Naive thymus-derived CD4-positive, alpha-beta T cell (primary cell): ENCODE results near the gene UPK3A. TPM values are rescaled to one million over a fixed set of nuclear protein-coding genes. Genes with fewer than 3 reads are reported as not detected.

Experiments used
- ATAC-seq: fragments of 150-1000 bp; cut with Tn5 transposase; 2 replicates; pipeline ENCODE4 v1.10.0; 2021; ENCODE audit warnings: mild to moderate bottlenecking, moderate library complexity
- CTCF ChIA-PET: fragments of 350-600 bp; sonication (Branson Sonifier 250); formaldehyde crosslinking; loops from one replicate; lab custom pipeline; 2021; ENCODE audit warnings: antibody characterized with exemption; lab: Charles Lee
- POLR2A ChIA-PET: fragments of 350-600 bp; sonication (Branson Sonifier 250); formaldehyde crosslinking; loops from one replicate; lab custom pipeline; 2021; ENCODE audit warnings: antibody characterized with exemption, inconsistent platforms; lab: Charles Lee
- DNase-seq, 9 donors: peaks; one replicate each; pipeline versions ENCODE4 v3.0.0 to v3.0.0-alpha.2; 2020 to 2022; ENCODE audit warnings: mixed read lengths in 1 of 9
- H3K27ac ChIP-seq: one replicate; pipeline ENCODE4 v1.7.0; 2013; ENCODE audit warnings: mild to moderate bottlenecking, low read depth, low read length, moderate library complexity
- H3K27me3 ChIP-seq, 2 donors: one replicate each; pipeline ENCODE4 v1.7.0; 2013; ENCODE audit warnings: low read length in 2 of 2, mild to moderate bottlenecking in 2 of 2, moderate library complexity in 2 of 2; ENCODE audit not compliant: control insufficient read depth in 2 of 2, insufficient read depth in 2 of 2
- H3K36me3 ChIP-seq, 3 experiments: 1 replicate in 2 of 3; 2 replicates in 1 of 3; pipeline ENCODE4 v1.7.0; 2013; ENCODE audit warnings: low read length in 3 of 3, mild to moderate bottlenecking in 3 of 3, moderate library complexity in 1 of 3; ENCODE audit not compliant: insufficient read depth in 3 of 3, control insufficient read depth in 2 of 3
- H3K4me1 ChIP-seq, 2 donors: one replicate each; pipeline ENCODE4 v1.7.0; 2013; ENCODE audit warnings: low read length in 2 of 2, mild to moderate bottlenecking in 2 of 2, moderate library complexity in 1 of 2; ENCODE audit not compliant: control insufficient read depth in 2 of 2, insufficient read depth in 2 of 2
- H3K4me3 ChIP-seq: 2 replicates; pipeline ENCODE4 v1.7.0; 2013; ENCODE audit warnings: mild to moderate bottlenecking, low read length
- H3K9me3 ChIP-seq, 3 experiments: 1 replicate in 2 of 3; 2 replicates in 1 of 3; pipeline ENCODE4 v1.7.0; 2013; ENCODE audit warnings: low read length in 3 of 3; ENCODE audit not compliant: control insufficient read depth in 2 of 3
- H3K27ac Mint-ChIP-seq, 9 donors: one replicate each; pipeline ENCODE4 v1.8.0; 2020 to 2022; ENCODE audit warnings: mixed read lengths in 9 of 9, mild to moderate bottlenecking in 8 of 9, moderate library complexity in 5 of 9, inconsistent platforms in 2 of 9
- H3K27me3 Mint-ChIP-seq, 5 donors: one replicate each; pipeline ENCODE4 v1.8.0; 2021 to 2022; ENCODE audit warnings: mixed read lengths in 5 of 5, mild to moderate bottlenecking in 1 of 5
- H3K36me3 Mint-ChIP-seq, 5 donors: one replicate each; pipeline ENCODE4 v1.8.0; 2020 to 2022; ENCODE audit warnings: mixed read lengths in 5 of 5, mild to moderate bottlenecking in 3 of 5, inconsistent platforms in 1 of 5
- H3K4me1 Mint-ChIP-seq, 7 donors: one replicate each; pipeline ENCODE4 v1.8.0; 2020 to 2022; ENCODE audit warnings: mixed read lengths in 7 of 7, mild to moderate bottlenecking in 3 of 7, inconsistent platforms in 1 of 7
- H3K4me3 Mint-ChIP-seq, 10 donors: one replicate each; pipeline ENCODE4 v1.8.0; 2020 to 2022; ENCODE audit warnings: mild to moderate bottlenecking in 10 of 10, mixed read lengths in 10 of 10, moderate library complexity in 6 of 10, inconsistent platforms in 2 of 10
- H3K9me3 Mint-ChIP-seq, 11 donors: one replicate each; pipeline ENCODE4 v1.8.0; 2020 to 2022; ENCODE audit warnings: mixed read lengths in 11 of 11, mild to moderate bottlenecking in 4 of 11, inconsistent platforms in 1 of 11, moderate library complexity in 1 of 11
- intact Hi-C, 2 donors: fragments of 100-400 bp; cut with micrococcal nuclease; formaldehyde crosslinking; loops; one replicate each; pipeline ENCODE4 v1.15.1; 2023
- polyA plus RNA-seq, 2 donors: library from polyadenylated mRNA; unstranded; fragments of 300-500 nt; fragmentation: Illumina TruSeq; gene quantifications; one replicate each; pipeline ENCODE4 v1.2.3, GENCODE V29; 2021
- total RNA-seq, 6 experiments: library from RNA in 5 of 6; stranded (reverse) in 5 of 6; gene quantifications; 1 replicate in 5 of 6; 2 replicates in 1 of 6; pipeline ENCODE4 v1.2.3 and lab custom pipeline; 2021 to 2026

UPK3A gene
- total and polyA plus RNA-seq, 7 experiments from 2014 or later = 0.25 to 0.61 TPM; not detected in 5

- Mint-ChIP-seq H3K27ac (peak overlapping the region in 5 of 9 donors; percentile 8 to 84 (median 72)), H3K4me1 (peaks cover 18 to 48% (median 39%) of the 10 kb centered on the region in 7 donors), H3K27me3 (peaks cover 0 to 2% (median 0%) of the 10 kb centered on the region in 5 donors), H3K4me3 (peak overlapping the region; percentile 81 to 99 (median 94)), H3K9me3 (no peaks in the 10 kb centered on the region), H3K36me3 (peaks cover 0 to 8% (median 0%) of the 10 kb centered on the region in 5 donors)
- ATAC-seq (no peak), DNase-seq (no peak)
- POLR2A ChIA-PET = interaction anchor here (0.5 kb wide), 1 partner anchor 107 kb away, joined by 3 read pairs; no protein-coding TSS in a partner anchor
- no peaks in the 10 kb centered on the region for H3K36me3 ChIP-seq
- H3K4me1 ChIP-seq = peaks cover 17% of the 10 kb centered on the region in 2 donors
- no peaks in the 10 kb centered on the region for H3K9me3 ChIP-seq
- H3K27ac ChIP-seq = no peak overlapping the region
- intact Hi-C loops = no loop called here
- no peaks in the 10 kb centered on the region for H3K27me3 ChIP-seq
- no peak overlapping the region for H3K4me3 ChIP-seq
- CTCF ChIA-PET = no interaction called here
Measured at GRCh38 chr22:45238957-45239680, 45.6 kb upstream of the UPK3A start.

GRCh38 chr22:45239681-45240051, 45.1 kb upstream of the UPK3A start:
- H3K36me3 Mint-ChIP-seq = peaks cover 0 to 8% (median 0%) of the 10 kb centered on the region in 5 donors
- ATAC-seq (no peak), DNase-seq (no peak)
- peak overlapping the region in 7 of 9 donors; percentile 72 to 92 (median 85) for H3K27ac Mint-ChIP-seq
- Histone ChIP-seq H3K36me3 (no peaks in the 10 kb centered on the region), H3K4me3 (peak overlapping the region; percentile 60), H3K27me3 (no peaks in the 10 kb centered on the region), H3K27ac (peak overlapping the region; percentile 54), H3K4me1 (peaks cover 17% of the 10 kb centered on the region in 2 donors), H3K9me3 (no peaks in the 10 kb centered on the region)
- peaks cover 0 to 2% (median 0%) of the 10 kb centered on the region in 5 donors for H3K27me3 Mint-ChIP-seq
- H3K4me3 Mint-ChIP-seq = peak overlapping the region; percentile 81 to 99 (median 94)
- H3K4me1 Mint-ChIP-seq = peaks cover 18 to 48% (median 37%) of the 10 kb centered on the region in 7 donors
- POLR2A ChIA-PET = interaction anchor here (0.5 kb wide), 1 partner anchor 106 kb away, joined by 3 read pairs; no protein-coding TSS in a partner anchor
- H3K9me3 Mint-ChIP-seq = no peaks in the 10 kb centered on the region
- intact Hi-C loops = loop anchor here (2.0 to 10.0 kb wide), 8 partner anchors 67 to 1495 kb away; partner anchors contain the start of genes CERK (in 1 of the 2), FAM118A (in 1 of the 2), NUP50 (in 1 of the 2) and PRR5 (in 1 of the 2)
- CTCF ChIA-PET = no interaction called here

GRCh38 chr22:45240104-45240809, 44.5 kb upstream of the UPK3A start:
- Mint-ChIP-seq H3K9me3 (no peaks in the 10 kb centered on the region), H3K27ac (peak overlapping the region in 8 of 9 donors; percentile 72 to 92 (median 84)), H3K4me3 (peak overlapping the region; percentile 81 to 99 (median 94)), H3K36me3 (peaks cover 0 to 8% (median 0%) of the 10 kb centered on the region in 5 donors), H3K27me3 (peaks cover 0 to 2% (median 0%) of the 10 kb centered on the region in 5 donors), H3K4me1 (peaks cover 18 to 47% (median 37%) of the 10 kb centered on the region in 7 donors)
- ChIA-PET CTCF (no interaction called here), POLR2A (interaction anchor here (0.5 kb wide), 1 partner anchor 105 kb away, joined by 3 read pairs; no protein-coding TSS in a partner anchor)
- H3K27me3 ChIP-seq = no peaks in the 10 kb centered on the region
- peaks cover 17% of the 10 kb centered on the region in 2 donors for H3K4me1 ChIP-seq
- H3K27ac ChIP-seq = peak overlapping the region; percentile 54
- intact Hi-C loops = loop anchor here (2.0 to 10.0 kb wide), 8 partner anchors 67 to 1495 kb away; partner anchors contain the start of genes CERK (in 1 of the 2), FAM118A (in 1 of the 2), NUP50 (in 1 of the 2) and PRR5 (in 1 of the 2)
- peak; percentile 12 for ATAC-seq
- peak in 6 of 9 donors; percentile 17 to 52 (median 36) for DNase-seq
- H3K36me3 ChIP-seq = no peaks in the 10 kb centered on the region
- peak overlapping the region; percentile 60 for H3K4me3 ChIP-seq
- no peaks in the 10 kb centered on the region for H3K9me3 ChIP-seq

- POLR2A ChIA-PET = no interaction called here
- DNase-seq (peak; percentile 62 to 84 (median 74)), ATAC-seq (peak; percentile 90)
- H3K27me3 ChIP-seq = no peaks in the 10 kb centered on the region
- CTCF ChIA-PET = no interaction called here
- Mint-ChIP-seq H3K27me3 (peaks cover 0 to 2% (median 0%) of the 10 kb centered on the region in 5 donors), H3K4me1 (peaks cover 18 to 40% (median 32%) of the 10 kb centered on the region in 7 donors), H3K9me3 (no peaks in the 10 kb centered on the region), H3K27ac (peak within 1 kb of the TSS; percentile 72 to 93 (median 87)), H3K36me3 (peaks cover 0 to 8% (median 0%) of the 10 kb centered on the region in 5 donors), H3K4me3 (peak within 1 kb of the TSS; percentile 85 to 99 (median 94))
- intact Hi-C loops = loop anchor here (1.0 to 10.0 kb wide), 12 partner anchors 28 to 1494 kb away; partner anchors contain the start of genes FAM118A (in 2 of the 2), NUP50 (in 2 of the 2), CERK (in 1 of the 2) and PRR5 (in 1 of the 2)
- H3K36me3 ChIP-seq = no peaks in the 10 kb centered on the region
- peaks cover 11 to 17% of the 10 kb centered on the region in 2 donors for H3K4me1 ChIP-seq
- no peaks in the 10 kb centered on the region for H3K9me3 ChIP-seq
- peak within 1 kb of the TSS; percentile 66 for H3K27ac ChIP-seq
- peak within 1 kb of the TSS; percentile 60 for H3K4me3 ChIP-seq
Measured at GRCh38 chr22:45240810-45241631, 43.7 kb upstream of the UPK3A start, which contains the start of gene KIAA0930. TSS of gene KIAA0930 (minus strand) at chr22:45240894. CDS start at chr22:45240703, 191 bp downstream.

- Histone ChIP-seq H3K27ac (no peak overlapping the region), H3K9me3 (no peaks in the 10 kb centered on the region), H3K4me1 (peaks cover 11 to 17% of the 10 kb centered on the region in 2 donors), H3K36me3 (no peaks in the 10 kb centered on the region), H3K4me3 (no peak overlapping the region), H3K27me3 (no peaks in the 10 kb centered on the region)
- ChIA-PET CTCF (no interaction called here), POLR2A (interaction anchor here (0.6 kb wide), 1 partner anchor 65 kb away, joined by 6 read pairs; no protein-coding TSS in a partner anchor)
- intact Hi-C loops = loop anchor here (5.0 to 10.0 kb wide), 5 partner anchors 80 to 1492 kb away; partner anchors contain the start of genes CERK (in 1 of the 2), NUP50 (in 1 of the 2), PRR5 (in 1 of the 2) and RTL6 (in 1 of the 2)
- ATAC-seq (no peak), DNase-seq (no peak)
- H3K27me3 Mint-ChIP-seq = peaks cover 0 to 2% (median 0%) of the 10 kb centered on the region in 5 donors
- H3K4me1 Mint-ChIP-seq = peaks cover 18 to 45% (median 24%) of the 10 kb centered on the region in 7 donors
- peak overlapping the region in 3 of 10 donors; percentile 11 to 58 (median 52) for H3K4me3 Mint-ChIP-seq
- H3K36me3 Mint-ChIP-seq = peaks cover 0 to 3% (median 0%) of the 10 kb centered on the region in 5 donors
- H3K27ac Mint-ChIP-seq = peak overlapping the region in 4 of 9 donors; percentile 73 to 87 (median 79)
- H3K9me3 Mint-ChIP-seq = no peaks in the 10 kb centered on the region
Measured at GRCh38 chr22:45242778-45243191, 42.0 kb upstream of the UPK3A start.
